PFSK-1 (cell line): Measurements from ENCODE around the gene C9orf43.

Experiments used
- POLR2AphosphoS5 ChIP-seq: IDR thresholded peaks from 2 replicates; pipeline ENCODE4 v1.6.1; 2012; ENCODE audit warnings: low read depth, mild to moderate bottlenecking, control low read depth, low read length, moderate library complexity
- REST ChIP-seq, 2 experiments: IDR thresholded peaks; 2 replicates each; pipeline versions ENCODE4 v1.6.1 to v1.8.0; 2011 to 2012; ENCODE audit warnings: low read depth in 2 of 2, low read length in 2 of 2, control low read depth in 1 of 2, inconsistent platforms in 1 of 2, mild to moderate bottlenecking in 1 of 2, moderate library complexity in 1 of 2; ENCODE audit not compliant: insufficient read depth in 1 of 2
- SIN3A ChIP-seq: IDR thresholded peaks from 2 replicates; pipeline ENCODE4 v1.6.1; 2012; ENCODE audit warnings: mild to moderate bottlenecking, low read length, moderate library complexity, borderline replicate concordance; ENCODE audit not compliant: insufficient read depth
- TAF1 ChIP-seq: IDR thresholded peaks from 2 replicates; pipeline ENCODE4 v1.6.1; 2012; ENCODE audit warnings: low read length, control low read depth, borderline replicate concordance; ENCODE audit not compliant: insufficient read depth

GRCh38 chr9:113477661-113478060 lies 67.1 kb downstream of the C9orf43 start:
- TF ChIP-seq POLR2AphosphoS5 (no peak), TAF1 (no peak), REST (IDR thresholded peaks at IDR 0.05; ENCODE audit: insufficient read depth in 1 of 2, low read depth in 2 of 2, low read length in 2 of 2) (no peak), SIN3A (no peak)
